T-helper 1 cell treated with Interleukin-12 subunit alpha and Interleukin-12 subunit beta and Interleukin-4 antibody, amounts not matched to agents 30 μg/mL and 1 μg/mL, for 36 hours (primary cell): ENCODE results near the gene CNGA3.
"Not testable (repeated sequence)": the region's sequence is repeated elsewhere in the genome, so short reads cannot be mapped to it uniquely, and the experiment has no call there.

Experiments used
- H3K27ac Mint-ChIP-seq: one replicate; pipeline ENCODE4 v1.8.0; 2021; ENCODE audit warnings: mild to moderate bottlenecking, mixed read lengths
- H3K27me3 Mint-ChIP-seq: one replicate; pipeline ENCODE4 v1.8.0; 2021; ENCODE audit warnings: low read depth, mixed read lengths
- H3K36me3 Mint-ChIP-seq: one replicate; pipeline ENCODE4 v1.8.0; 2021; ENCODE audit warnings: low read depth, mixed read lengths
- H3K4me1 Mint-ChIP-seq: one replicate; pipeline ENCODE4 v1.8.0; 2021; ENCODE audit warnings: low read depth, mixed read lengths
- H3K4me3 Mint-ChIP-seq: one replicate; pipeline ENCODE4 v1.8.0; 2021; ENCODE audit warnings: mild to moderate bottlenecking, moderate library complexity, mixed read lengths
- H3K9me3 Mint-ChIP-seq: one replicate; pipeline ENCODE4 v1.8.0; 2021; ENCODE audit warnings: mixed read lengths

The CNGA3 gene

DNA sequence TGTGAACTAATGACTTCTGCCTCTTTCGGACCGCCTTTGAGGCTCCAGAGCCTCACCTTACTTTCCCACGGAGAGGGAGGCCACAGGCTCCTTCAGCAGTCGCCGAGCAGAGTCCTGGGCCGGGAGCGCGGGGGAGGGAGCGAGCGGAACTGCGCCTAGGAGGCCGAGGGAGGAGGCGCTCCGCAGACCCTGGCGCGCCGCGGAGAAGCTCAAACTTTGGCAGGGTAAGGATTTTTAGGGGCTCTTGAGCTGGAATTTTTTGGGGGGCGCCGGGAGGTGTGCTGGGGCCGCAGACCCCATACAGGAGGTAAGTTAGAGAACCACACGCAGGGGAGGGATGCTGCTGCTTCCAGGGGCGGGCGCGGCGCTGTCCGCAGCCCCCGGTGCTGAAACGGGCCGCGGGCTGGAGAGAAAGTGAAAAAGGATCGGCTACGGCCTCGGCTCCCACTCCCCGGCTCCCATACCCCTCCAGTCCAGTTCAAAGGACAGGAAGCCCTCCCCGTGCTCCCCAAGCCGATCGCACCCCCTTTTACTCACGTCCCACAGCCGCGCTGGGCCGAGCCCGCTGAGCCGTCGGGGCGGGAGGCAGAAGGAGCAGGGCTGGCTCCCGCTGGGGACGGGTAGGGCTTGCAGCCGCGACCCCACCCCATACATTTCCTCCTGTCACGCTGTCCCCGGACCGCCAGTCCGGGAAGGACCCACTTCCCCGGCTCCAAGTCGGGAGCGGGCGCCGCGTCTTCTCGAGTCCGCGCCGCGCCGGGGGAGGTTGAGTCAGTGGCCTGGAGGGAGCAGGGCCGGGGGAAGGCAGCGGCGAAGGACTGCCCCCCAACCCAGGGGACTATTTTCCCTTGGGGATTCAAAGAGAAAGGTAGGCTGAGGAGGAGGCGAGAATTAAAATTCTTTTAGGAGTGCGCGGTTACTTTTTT is at the start of gene CNGA3:
Gene CNGA3 (plus strand): TSS at position 146 of the 926 bp plus-strand sequence. CDS start 23,520 bp downstream, outside the sequence.
- H3K36me3 Mint-ChIP-seq, result no peaks in the 10 kb centered on the region
- no peaks in the 10 kb centered on the region for H3K9me3 Mint-ChIP-seq
- H3K4me3 Mint-ChIP-seq, result no peak within 1 kb of the TSS
- peaks cover 67% of the 10 kb centered on the region for H3K27me3 Mint-ChIP-seq
- no peaks in the 10 kb centered on the region for H3K4me1 Mint-ChIP-seq
- H3K27ac Mint-ChIP-seq, result no peak within 1 kb of the TSS

DNA sequence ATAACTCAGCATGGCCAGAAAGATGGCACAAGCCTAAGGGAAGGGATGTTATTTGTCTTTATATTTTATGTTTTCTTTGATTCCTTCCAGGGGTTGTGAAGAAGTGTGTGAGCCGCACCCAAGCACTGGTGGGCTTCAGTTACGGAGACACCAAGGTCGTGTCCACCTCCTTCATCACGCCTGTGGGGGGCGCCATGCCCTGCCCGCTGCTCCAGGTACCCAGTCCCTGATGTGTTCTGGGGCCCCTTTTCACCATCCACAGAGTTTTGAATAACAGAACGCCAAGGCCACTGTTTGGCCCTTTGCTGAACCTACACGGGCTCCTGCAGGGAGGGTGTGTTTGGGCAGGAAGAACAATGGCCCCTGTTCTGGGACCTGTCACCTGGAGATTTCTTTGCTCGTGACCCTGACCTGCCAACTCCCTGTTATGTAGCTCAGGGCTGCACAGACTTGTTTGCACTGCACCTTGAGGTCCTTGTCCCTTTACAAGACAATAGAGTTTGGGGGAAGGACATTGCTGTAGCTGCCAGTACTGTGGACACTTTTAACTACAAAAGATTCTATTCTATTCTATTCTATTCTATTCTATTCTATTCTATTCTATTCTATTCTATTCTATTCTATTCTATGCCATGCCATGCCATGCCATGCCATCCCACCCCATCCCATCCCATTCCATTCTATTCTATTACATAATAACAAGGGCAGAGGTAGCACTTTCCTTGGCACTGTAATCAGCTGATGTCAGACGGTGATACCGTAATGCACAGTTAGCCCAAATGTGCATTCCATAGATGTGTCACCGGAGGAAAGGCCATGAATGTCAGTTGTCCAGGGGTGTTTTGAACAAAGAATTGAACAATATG is 48.2 kb upstream of the CNGA3 start:
- Mint-ChIP-seq H3K36me3 (no peaks in the 10 kb centered on the region), H3K27ac (no peak overlapping the region), H3K4me3 (no peak overlapping the region), H3K27me3 (peaks cover 8% of the 10 kb centered on the region), H3K4me1 (no peaks in the 10 kb centered on the region), H3K9me3 (no peaks in the 10 kb centered on the region)

DNA sequence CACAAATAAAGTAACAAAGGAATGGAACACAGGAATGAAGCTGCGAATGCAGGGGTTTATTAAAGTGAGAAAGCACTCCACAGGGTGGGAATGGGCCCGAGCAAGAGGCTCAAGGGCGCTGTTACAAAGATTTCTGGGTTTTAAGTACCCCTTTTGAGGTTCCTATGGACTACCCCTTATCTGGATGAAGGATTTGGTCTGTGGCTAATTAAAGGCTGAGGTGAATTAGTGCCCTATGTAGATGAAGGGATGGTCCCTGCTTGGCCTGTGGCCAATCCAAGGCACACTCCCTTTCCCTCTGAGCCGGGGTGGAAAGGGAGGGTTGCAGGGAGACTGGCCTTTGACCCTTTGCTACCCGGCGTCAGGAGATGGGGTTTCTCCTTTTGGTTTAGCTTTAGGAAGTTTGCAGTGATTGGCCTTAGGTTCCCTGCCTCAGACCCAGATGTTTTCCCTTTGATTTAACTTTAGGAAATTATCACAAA is 47.5 kb upstream of the CNGA3 start:
- Mint-ChIP-seq H3K4me3 (no peak overlapping the region), H3K27ac (no peak overlapping the region), H3K9me3 (no peaks in the 10 kb centered on the region), H3K36me3 (no peaks in the 10 kb centered on the region), H3K4me1 (no peaks in the 10 kb centered on the region), H3K27me3 (peaks cover 8% of the 10 kb centered on the region)

DNA sequence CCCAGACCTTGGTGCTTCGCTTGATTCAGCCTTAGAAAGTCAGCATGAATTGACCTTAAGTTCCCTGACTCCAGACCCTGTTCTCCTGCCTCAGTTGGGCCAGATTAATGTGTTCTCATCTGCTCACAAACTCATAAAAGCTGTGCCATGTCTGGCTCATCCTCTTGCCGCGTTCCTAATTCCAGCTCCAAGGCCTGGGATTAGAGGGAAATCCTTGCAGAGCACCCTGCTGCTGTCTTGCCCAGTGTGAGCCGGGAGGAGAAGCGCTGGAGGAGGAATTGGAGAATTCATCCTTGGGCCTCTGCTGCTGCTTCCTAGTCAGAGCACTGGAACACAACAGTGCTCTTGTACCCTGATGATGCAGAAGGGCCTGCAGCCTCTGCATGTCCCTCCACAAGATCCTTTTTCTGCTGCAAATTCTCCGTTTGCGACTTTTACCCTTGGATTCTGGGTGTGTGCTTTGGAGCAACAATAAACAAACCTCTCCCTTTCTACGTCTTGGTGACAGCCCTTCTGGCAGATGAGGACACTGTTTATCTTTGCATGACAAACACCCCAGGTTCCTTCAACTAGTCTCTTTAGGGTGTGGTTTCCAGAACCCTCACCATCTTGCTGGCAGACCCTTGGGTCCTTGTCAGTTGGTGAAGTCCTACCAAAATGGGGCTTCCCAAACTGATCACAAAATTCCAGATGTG is 46.9 kb upstream of the CNGA3 start:
- Mint-ChIP-seq H3K27ac (no peak overlapping the region), H3K27me3 (peaks cover 12% of the 10 kb centered on the region), H3K4me3 (no peak overlapping the region), H3K4me1 (no peaks in the 10 kb centered on the region), H3K9me3 (no peaks in the 10 kb centered on the region), H3K36me3 (no peaks in the 10 kb centered on the region)

DNA sequence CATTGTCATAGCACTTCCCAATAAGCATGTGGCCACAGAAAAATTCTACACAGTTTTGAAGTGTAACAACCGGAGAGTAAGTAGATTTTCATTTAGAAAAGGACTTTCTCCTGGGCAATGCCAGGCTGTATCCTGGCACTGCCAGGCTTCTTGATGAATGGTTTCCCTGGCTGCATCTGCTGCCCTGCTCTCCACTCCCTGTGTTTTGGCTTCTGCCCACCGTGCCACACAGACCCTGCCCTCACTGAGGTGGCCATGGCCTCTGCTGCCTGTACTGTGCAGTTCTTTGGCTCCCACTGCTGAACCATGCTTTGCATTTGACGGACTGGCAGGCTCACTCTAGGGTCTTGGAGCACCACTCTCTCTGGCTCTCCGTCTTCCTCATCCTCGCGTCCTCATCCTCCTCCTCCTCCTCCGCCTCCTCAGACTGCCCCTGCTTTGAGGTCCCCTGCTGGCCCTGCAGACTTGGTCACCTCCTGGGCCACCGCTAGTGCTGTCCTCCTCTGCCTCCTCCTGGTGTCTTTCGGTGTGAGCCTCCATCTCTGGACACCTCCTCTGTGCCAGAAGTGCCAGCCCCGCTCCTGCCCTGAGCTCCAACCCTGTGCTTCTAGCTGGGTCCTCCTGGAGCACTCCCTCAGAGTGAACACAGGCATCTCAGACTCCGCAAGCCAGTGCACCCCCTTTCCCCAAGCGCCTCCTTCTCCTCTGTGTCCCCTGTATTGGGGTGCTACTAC is 45.9 kb upstream of the CNGA3 start:
- Mint-ChIP-seq H3K27ac (no peak overlapping the region), H3K4me3 (no peak overlapping the region), H3K4me1 (no peaks in the 10 kb centered on the region), H3K9me3 (no peaks in the 10 kb centered on the region), H3K36me3 (no peaks in the 10 kb centered on the region), H3K27me3 (peaks cover 12% of the 10 kb centered on the region)

DNA sequence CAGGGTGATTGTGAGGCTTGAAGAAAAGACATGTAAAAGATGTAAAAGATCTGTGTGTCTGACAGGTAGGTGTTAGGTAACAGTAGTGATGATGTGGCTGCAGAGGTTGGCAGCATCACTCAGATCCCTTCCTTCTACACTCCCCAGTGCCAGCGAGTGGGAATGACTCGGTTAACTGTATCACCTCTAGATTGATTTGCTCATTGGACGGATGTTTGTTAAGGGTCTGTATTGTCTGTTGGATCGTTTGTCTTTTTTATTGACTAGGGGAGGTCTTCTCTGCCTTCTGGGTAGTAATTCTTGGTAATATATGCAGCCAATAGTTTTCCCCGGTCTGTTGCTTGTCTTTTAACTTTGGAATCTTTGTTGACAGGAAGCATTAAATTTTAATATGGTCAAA is 44.8 kb upstream of the CNGA3 start:
- Mint-ChIP-seq H3K9me3 (no peaks in the 10 kb centered on the region), H3K27me3 (peaks cover 12% of the 10 kb centered on the region), H3K4me1 (no peaks in the 10 kb centered on the region), H3K36me3 (no peaks in the 10 kb centered on the region), H3K27ac (no peak overlapping the region), H3K4me3 (no peak overlapping the region)

DNA sequence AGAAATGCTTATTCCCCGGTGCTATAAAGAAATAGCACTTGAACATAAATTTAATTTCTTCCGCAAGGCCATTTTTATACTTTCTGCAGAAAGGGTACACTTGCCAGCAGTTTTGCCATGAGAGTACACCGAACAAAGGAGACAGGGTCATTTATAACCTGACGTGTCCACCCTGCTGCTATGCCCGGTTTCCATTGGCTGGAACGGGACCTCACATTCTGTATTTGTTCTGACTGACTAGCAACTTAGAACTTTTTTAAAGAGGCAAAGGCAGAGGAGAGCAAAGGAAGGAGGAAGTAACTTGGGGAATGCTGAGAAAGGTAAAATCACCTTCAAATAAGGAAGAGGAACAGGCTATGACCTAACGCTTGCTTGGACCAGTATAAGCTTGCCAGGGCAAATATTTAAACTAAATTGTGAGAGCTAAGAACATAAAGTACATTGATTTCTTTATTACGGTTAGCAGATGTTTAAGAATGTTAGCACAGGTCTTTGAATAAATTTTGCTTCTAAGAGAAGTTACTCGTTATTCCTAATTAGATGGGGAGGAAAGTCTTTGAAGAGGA is 39.0 kb upstream of the CNGA3 start:
- H3K4me1 Mint-ChIP-seq, H3K27ac Mint-ChIP-seq, H3K9me3 Mint-ChIP-seq, H3K36me3 Mint-ChIP-seq, H3K4me3 Mint-ChIP-seq, H3K27me3 Mint-ChIP-seq: not testable (repeated sequence)

DNA sequence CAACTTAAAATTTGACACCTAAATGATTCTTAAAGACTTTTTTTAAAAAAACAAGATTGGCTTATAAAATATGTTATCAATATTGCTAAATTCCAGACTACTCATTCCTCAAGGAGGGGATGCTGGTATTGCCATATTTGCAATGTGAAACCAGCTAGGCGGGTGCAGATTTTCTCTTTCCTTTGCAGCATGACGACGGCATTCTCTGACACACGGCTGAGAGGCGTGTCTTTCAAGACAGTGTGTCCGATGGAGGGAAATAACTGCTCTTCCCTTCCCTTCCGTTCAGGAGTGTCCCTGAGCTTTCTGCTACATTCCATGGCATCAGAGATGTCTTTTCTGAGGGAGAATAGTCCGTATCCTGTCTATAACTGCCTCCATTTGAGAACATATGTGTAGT is 38.2 kb upstream of the CNGA3 start:
- Mint-ChIP-seq H3K4me1 (no peaks in the 10 kb centered on the region), H3K36me3 (no peaks in the 10 kb centered on the region), H3K27ac (no peak overlapping the region), H3K9me3 (no peaks in the 10 kb centered on the region), H3K4me3 (no peak overlapping the region), H3K27me3 (peaks cover 4% of the 10 kb centered on the region)

DNA sequence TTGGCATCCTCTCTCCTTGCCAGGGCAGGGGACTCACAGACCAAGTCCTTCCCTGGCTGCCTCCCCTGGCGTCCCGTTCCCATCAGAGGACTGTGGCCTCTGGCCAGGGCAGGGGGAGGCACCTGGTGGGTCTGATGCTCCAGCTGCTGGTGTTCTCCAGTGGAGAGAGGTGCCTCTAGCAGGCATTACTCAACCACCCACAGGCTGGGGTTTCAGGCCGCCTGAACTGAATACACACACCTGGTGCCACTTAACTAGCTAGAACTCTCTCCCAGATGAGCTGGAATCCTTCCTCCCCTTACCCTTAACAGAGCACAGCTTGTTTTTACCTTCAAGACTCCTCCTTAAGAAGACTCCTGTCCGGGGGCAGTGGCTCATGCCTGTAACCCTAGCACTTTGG is 37.7 kb upstream of the CNGA3 start:
- no peak overlapping the region for H3K4me3 Mint-ChIP-seq
- H3K27ac Mint-ChIP-seq, result no peak overlapping the region
- no peaks in the 10 kb centered on the region for H3K9me3 Mint-ChIP-seq
- H3K4me1 Mint-ChIP-seq, result no peaks in the 10 kb centered on the region
- H3K36me3 Mint-ChIP-seq, result no peaks in the 10 kb centered on the region
- peaks cover 4% of the 10 kb centered on the region for H3K27me3 Mint-ChIP-seq

DNA sequence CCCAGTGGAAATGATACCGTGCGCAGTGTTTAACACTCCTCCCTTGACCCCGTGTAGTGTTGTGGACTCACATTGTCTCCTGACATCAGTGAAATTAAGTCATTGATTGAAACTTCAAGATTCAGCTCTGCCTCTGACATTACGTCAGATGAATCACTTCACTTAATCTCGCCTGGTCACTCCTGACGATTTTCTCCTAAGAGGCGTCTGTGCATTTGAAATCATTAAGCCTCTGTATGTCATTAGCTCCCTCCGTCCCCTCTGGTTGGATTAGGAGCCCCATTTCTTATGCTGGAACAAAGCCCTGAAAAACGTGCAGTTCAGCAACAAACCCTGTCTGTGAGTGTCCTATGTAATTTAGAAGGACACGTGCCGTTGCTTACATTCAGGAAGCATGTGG is 36.7 kb upstream of the CNGA3 start:
- H3K4me3 Mint-ChIP-seq, result no peak overlapping the region
- no peaks in the 10 kb centered on the region for H3K27me3 Mint-ChIP-seq
- H3K9me3 Mint-ChIP-seq, result no peaks in the 10 kb centered on the region
- no peaks in the 10 kb centered on the region for H3K4me1 Mint-ChIP-seq
- H3K27ac Mint-ChIP-seq, result no peak overlapping the region
- H3K36me3 Mint-ChIP-seq, result no peaks in the 10 kb centered on the region

DNA sequence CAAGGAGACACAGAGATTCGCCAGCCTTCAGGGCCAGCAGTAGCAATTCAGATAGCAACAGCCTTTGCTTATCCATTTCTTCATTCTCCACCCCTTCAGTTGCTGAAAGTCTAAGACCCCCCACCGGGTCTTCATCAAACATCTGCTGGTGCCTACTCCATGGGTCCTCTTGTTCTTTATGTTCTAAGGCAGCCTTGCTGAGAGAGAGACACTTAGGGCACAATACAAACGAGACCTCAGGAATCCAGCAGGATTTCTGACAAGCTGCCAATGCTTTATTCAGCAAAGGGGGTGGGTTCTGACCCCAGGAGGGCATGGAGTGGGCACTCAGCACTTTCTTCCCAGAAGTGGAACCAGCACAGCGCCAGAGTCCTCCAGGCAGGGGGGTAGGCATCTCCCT is 36.2 kb upstream of the CNGA3 start:
- no peaks in the 10 kb centered on the region for H3K9me3 Mint-ChIP-seq
- no peak overlapping the region for H3K4me3 Mint-ChIP-seq
- no peaks in the 10 kb centered on the region for H3K27me3 Mint-ChIP-seq
- no peaks in the 10 kb centered on the region for H3K36me3 Mint-ChIP-seq
- H3K27ac Mint-ChIP-seq, result no peak overlapping the region
- H3K4me1 Mint-ChIP-seq, result no peaks in the 10 kb centered on the region

DNA sequence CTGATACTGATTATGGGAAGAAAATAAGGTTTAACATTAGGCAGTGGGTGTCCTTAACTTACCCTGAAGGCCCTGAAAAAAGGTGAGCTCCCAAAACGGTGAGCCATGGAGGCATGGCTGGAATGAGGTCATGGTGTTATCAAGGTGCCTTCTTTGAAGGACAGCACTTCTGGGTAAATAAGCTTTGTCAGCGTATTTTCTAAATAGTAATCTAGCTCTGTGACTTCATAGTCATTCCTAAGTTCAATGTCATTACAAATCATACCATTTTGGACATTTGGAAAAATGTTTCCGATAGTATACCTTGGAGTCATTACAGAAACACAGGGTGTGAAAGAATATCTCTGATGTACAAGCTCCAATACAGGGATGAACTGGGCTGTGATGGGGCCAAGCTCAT is 35.2 kb upstream of the CNGA3 start:
- no peaks in the 10 kb centered on the region for H3K9me3 Mint-ChIP-seq
- H3K27me3 Mint-ChIP-seq, result no peaks in the 10 kb centered on the region
- H3K27ac Mint-ChIP-seq, result no peak overlapping the region
- no peak overlapping the region for H3K4me3 Mint-ChIP-seq
- no peaks in the 10 kb centered on the region for H3K36me3 Mint-ChIP-seq
- H3K4me1 Mint-ChIP-seq, result no peaks in the 10 kb centered on the region

DNA sequence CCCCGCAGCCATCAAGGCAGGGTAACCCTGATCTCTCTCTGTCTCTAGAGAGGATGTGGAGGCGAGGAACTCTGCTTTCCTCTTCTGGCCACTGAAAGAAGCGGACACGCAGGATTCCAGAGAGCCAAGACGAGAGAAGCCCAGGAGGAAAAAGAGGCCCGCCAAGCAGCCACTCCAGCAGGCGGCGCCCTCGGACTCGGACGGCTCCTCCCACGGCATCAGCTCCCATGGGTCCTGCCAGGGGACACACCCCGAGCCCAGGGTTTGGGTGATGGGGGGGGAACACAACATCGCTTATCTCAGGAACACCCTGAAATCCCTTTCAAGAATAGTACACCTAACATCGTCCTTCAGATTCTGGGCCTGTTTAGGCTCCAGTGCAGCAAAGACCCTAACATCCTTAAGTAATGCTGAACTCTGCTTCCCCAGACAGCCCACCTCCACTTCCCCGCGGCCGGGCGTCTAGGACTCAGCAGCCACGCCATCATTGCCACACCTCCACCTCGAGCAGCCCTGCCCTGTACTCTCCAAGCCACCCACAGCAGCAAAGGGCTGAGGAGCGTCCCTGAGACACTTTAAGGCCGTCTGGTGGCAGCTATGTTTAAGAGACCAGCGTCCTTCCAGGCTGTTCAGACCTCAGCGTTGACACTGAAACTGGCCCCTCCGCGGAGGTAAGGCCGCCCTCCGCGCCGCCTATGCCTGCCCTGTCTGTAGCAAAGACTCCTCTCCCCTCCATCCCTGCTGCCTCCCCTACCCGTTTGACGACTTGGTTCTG is 34.3 kb upstream of the CNGA3 start:
- H3K4me1 Mint-ChIP-seq, result no peaks in the 10 kb centered on the region
- no peak overlapping the region for H3K4me3 Mint-ChIP-seq
- no peaks in the 10 kb centered on the region for H3K36me3 Mint-ChIP-seq
- no peaks in the 10 kb centered on the region for H3K9me3 Mint-ChIP-seq
- no peaks in the 10 kb centered on the region for H3K27me3 Mint-ChIP-seq
- H3K27ac Mint-ChIP-seq, result no peak overlapping the region
